Pancreas (tissue), 10 donors: Measurements from ENCODE around the gene NRM. TPM values are rescaled to one million over a fixed set of nuclear protein-coding genes. Genes with fewer than 3 reads are reported as not detected.

Source experiments
- ATAC-seq, 4 donors: fragments of 200-7000 bp; cut with Tn5 transposase; one replicate each; pipeline versions ENCODE4 v1.8.0 to v1.9.1; 2020; ENCODE audit warnings: mild to moderate bottlenecking in 4 of 4, moderate library complexity in 4 of 4
- DNase-seq, 6 donors: peaks; one replicate each; pipeline ENCODE4 v3.0.0-alpha.2; 2020
- FAIRE-seq: peaks from 2 replicates; lab custom pipeline; 2012; peaks lifted over from hg19 to GRCh38; lab: Jason Lieb, UNC
- H3K27ac ChIP-seq, 4 donors: fragments of 200-600 bp; sonication (generic); 1 replicate in 3 of 4; 2 replicates in 1 of 4; pipeline versions ENCODE4 v1.5.0 to v1.8.0; 2020
- H3K27me3 ChIP-seq, 4 donors: fragments of 200-600 bp; one replicate each; pipeline ENCODE4 v1.8.0; 2021
- H3K36me3 ChIP-seq, 3 donors: fragments of 200-600 bp; sonication (generic) in 1 of 3; one replicate each; pipeline versions ENCODE4 v1.5.0 to v1.8.0; 2020 to 2021
- H3K4me1 ChIP-seq, 3 donors: fragments of 200-600 bp; one replicate each; pipeline ENCODE4 v1.8.0; 2021
- H3K4me3 ChIP-seq, 4 donors: fragments of 200-600 bp; sonication (generic) in 2 of 4; one replicate each; pipeline versions ENCODE4 v1.5.0 to v1.8.0; 2020 to 2021
- H3K9me3 ChIP-seq, 4 donors: fragments of 200-600 bp; one replicate each; pipeline ENCODE4 v1.8.0; 2021
- WGBS, 2 donors: extraction: QIAGEN DNeasy Blood & Tissue Kit; methylation state at CpG; one replicate each; pipeline ENCODE4 v1.1.7; 2013; 5-methylcytosine and 5-hydroxymethylcytosine counted together
- intact Hi-C, 3 donors: fragments of 100-400 bp; cut with DNase I; formaldehyde crosslinking; loops; one replicate each; pipeline versions ENCODE4 v1.11.1 to v1.14.2; 2022
- polyA plus RNA-seq, 2 donors: library from polyadenylated mRNA; stranded (reverse); fragments of 200-250 nt; gene quantifications; one replicate each; pipeline ENCODE4 v1.2.3, GENCODE V29; 2013
- total RNA-seq, 6 donors: library from RNA; stranded (reverse); fragmentation: NEBNext Ultra II Directional in 4 of 6; extraction: Animal tissue kit (Norgen Biotek cat#: 25700) in 4 of 6; gene quantifications; one replicate each; pipeline versions ENCODE4 v1.2.1 to v1.2.4, GENCODE V29; 2021 to 2023
- TF ChIP-seq, protein P1 (sequence below), 4 donors: fragments of 200-600 bp; sonication (generic) in 3 of 4; IDR thresholded peaks; one replicate each; pipeline versions ENCODE4 v1.5.0 to v1.8.0; 2021; ENCODE audit warnings: antibody characterized with exemption in 4 of 4
- donor health status: healthy with polysubstance abuse.
- donor health status: DM: no; HTN: no; CAD: no; lungs with moderate emphysema.
- donor health status: DM: no; HTN: no; CAD: no.
- donor health status: control.
- donor health status: control.
- donor health status: Bipolar disorder and iron deficiency.
- donor health status: DM: yes; HTN: yes; CAD: no.
- donor health status: DM: no; HTN: no; CAD: no.
- donor health status: DM: no; HTN: no; CAD: no.
- donor health status: DM: yes; HTN: yes; CAD: no.

Gene NRM
- total and polyA plus RNA-seq, 8 donors, result 3.3 to 23.6 (median 5.7) TPM

DNA sequence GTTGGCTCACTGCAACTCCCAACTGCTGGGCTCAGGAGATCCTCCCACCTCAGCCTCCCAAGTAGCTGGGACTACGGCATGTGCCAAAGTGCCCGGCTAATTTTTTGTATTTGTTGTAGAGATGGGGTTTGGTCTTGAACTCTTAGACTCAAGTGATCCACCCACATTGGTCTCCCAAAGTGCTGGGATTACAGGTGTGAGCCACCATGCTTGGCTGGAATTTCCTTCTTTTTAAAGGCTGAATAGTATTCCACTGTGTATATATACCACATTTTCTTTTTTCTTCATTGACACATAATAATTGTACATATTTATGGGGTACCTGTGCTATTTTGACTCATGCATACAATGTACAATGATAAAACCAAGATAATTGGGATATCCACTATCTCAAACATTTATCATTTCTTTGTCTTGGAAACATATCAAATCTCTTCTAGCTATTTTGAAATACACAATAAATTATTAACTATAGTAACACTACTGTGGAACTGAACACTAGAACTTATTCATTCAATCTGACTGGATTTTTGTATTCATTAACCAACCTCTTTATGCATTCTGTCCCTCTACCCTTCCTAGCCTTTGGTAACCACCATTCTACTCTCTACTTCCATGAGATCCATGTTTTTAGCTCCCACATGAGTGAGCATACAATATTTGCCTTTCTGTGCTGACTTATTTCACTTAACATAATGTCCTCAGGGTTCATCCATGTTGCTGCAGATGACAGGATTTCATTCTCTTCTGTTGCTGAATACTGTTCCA, 18.5 kb upstream of the NRM start:
- peak overlapping the region; percentile 11 to 58 (median 52) for H3K27ac ChIP-seq
- no peaks in the 10 kb centered on the region for H3K27me3 ChIP-seq
- peaks cover 0 to 12% (median 5%) of the 10 kb centered on the region in 3 donors for H3K4me1 ChIP-seq
- FAIRE-seq (no peak), DNase-seq (peak in 1 of 6 donors; percentile 7), ATAC-seq (peak; percentile 60 to 80 (median 68))
- intact Hi-C loops, result no loop called here
- H3K36me3 ChIP-seq, result peaks cover 0 to 23% (median under 1%) of the 10 kb centered on the region in 3 donors
- H3K9me3 ChIP-seq, result no peaks in the 10 kb centered on the region
- no peak overlapping the region for H3K4me3 ChIP-seq
- 93 to 94% methylated on average over 2 of the region's 2 CpGs for WGBS, 2 donors
- TF ChIP-seq, protein P1, sequence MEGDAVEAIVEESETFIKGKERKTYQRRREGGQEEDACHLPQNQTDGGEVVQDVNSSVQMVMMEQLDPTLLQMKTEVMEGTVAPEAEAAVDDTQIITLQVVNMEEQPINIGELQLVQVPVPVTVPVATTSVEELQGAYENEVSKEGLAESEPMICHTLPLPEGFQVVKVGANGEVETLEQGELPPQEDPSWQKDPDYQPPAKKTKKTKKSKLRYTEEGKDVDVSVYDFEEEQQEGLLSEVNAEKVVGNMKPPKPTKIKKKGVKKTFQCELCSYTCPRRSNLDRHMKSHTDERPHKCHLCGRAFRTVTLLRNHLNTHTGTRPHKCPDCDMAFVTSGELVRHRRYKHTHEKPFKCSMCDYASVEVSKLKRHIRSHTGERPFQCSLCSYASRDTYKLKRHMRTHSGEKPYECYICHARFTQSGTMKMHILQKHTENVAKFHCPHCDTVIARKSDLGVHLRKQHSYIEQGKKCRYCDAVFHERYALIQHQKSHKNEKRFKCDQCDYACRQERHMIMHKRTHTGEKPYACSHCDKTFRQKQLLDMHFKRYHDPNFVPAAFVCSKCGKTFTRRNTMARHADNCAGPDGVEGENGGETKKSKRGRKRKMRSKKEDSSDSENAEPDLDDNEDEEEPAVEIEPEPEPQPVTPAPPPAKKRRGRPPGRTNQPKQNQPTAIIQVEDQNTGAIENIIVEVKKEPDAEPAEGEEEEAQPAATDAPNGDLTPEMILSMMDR (IDR thresholded peaks at IDR 0.05), result no peak

DNA sequence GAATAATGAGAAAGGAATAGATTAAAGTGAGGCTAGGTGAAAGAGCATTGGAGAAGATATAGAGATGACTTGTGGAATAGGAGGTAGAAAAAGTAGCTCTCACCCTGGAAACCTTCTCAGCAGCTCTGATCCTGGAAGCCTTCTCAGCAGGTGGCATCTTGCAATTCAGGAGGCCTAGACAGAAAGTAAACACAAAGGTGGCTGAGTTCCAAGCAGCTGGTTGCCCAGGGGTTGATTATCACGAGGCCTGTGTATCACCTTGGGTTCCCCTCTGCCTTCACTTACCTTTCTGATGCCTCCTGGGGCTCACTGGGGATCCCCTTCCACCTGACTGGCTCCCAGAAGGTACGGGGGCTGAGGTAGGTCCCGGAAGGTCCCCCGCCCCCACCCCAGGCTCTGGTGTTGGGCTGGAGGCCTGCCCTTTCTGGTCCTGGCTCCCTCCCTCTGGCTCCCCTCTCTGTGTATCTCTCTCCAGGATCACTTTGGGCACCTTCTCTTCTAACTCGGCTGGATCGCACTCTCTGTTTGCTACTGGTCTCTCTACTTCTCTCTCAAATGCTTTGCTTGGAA, 16.6 kb upstream of the NRM start:
- H3K27me3 ChIP-seq, result no peaks in the 10 kb centered on the region
- H3K36me3 ChIP-seq, result peaks cover 0 to 10% (median 0%) of the 10 kb centered on the region in 3 donors
- DNase-seq, result peak in 3 of 6 donors; percentile 32 to 53 (median 44)
- no peaks in the 10 kb centered on the region for H3K9me3 ChIP-seq
- H3K4me3 ChIP-seq, result no peak overlapping the region
- peak in 3 of 4 donors; percentile 64 to 79 (median 72) for ATAC-seq
- peaks cover 0 to 12% (median 5%) of the 10 kb centered on the region in 3 donors for H3K4me1 ChIP-seq
- TF ChIP-seq, protein P1 (IDR thresholded peaks at IDR 0.05), result no peak
- intact Hi-C loops, result no loop called here
- peak overlapping the region; percentile 7 to 46 (median 32) for H3K27ac ChIP-seq
- FAIRE-seq, result no peak
- WGBS, 2 donors, result 57 to 61% methylated on average over 6 of the region's 6 CpGs

DNA sequence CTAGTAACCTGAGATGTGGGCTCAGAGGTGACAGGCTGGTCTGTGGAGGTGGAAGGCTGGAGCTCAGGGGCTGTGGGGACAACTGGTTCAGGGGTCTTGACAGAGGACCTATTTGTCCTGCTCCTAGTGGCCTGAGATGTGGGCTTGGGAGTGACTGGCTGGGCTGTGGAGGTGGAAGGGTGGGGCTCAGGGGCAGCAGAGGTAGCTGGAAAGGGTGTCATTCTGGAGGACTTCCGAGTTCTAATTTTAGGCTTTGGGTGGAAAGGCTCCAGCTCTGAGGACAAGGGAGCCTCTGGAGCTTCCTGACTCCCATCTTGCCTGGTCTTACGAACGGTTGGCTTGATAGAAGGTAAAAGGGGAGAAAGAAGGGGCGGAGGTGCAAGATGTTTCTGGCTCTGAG, 14.8 kb upstream of the NRM start:
- no peaks in the 10 kb centered on the region for H3K9me3 ChIP-seq
- 90 to 94% methylated on average over 4 of the region's 4 CpGs for WGBS, 2 donors
- TF ChIP-seq, protein P1 (IDR thresholded peaks at IDR 0.05), result no peak
- H3K4me1 ChIP-seq, result peaks cover 0 to 12% (median 5%) of the 10 kb centered on the region in 3 donors
- FAIRE-seq, result no peak
- no peaks in the 10 kb centered on the region for H3K27me3 ChIP-seq
- no peak for ATAC-seq
- peak in 2 of 6 donors; percentile 6 to 26 for DNase-seq
- H3K4me3 ChIP-seq, result no peak overlapping the region
- intact Hi-C loops, result no loop called here
- peaks cover 0 to 1% (median 0%) of the 10 kb centered on the region in 3 donors for H3K36me3 ChIP-seq
- H3K27ac ChIP-seq, result no peak overlapping the region

- intact Hi-C loops, result no loop called here
- FAIRE-seq (no peak), DNase-seq (peak in 3 of 6 donors; percentile 3 to 24 (median 24)), ATAC-seq (no peak)
- Histone ChIP-seq H3K27ac (no peak overlapping the region), H3K9me3 (no peaks in the 10 kb centered on the region), H3K4me1 (peaks cover 0 to 12% (median 5%) of the 10 kb centered on the region in 3 donors), H3K4me3 (no peak overlapping the region), H3K27me3 (no peaks in the 10 kb centered on the region), H3K36me3 (no peaks in the 10 kb centered on the region)
- TF ChIP-seq, protein P1 (IDR thresholded peaks at IDR 0.05), result no peak
- 94 to 97% methylated on average over 4 of the region's 4 CpGs for WGBS, 2 donors
These were observed 13.0 kb upstream of the NRM start for GRCh38 chr6:30703821-30704220.
